GM19328 (cell line): ENCODE data around the gene MTHFD2.

ENCODE experiments used
- ATAC-seq: cut with Tn5 transposase; IDR thresholded peaks from one replicate; pipeline ENCODE4 v1.9.1; 2021; ENCODE audit warnings: mild to moderate bottlenecking, moderate library complexity; ENCODE audit not compliant: unreplicated experiment

The MTHFD2 gene

DNA sequence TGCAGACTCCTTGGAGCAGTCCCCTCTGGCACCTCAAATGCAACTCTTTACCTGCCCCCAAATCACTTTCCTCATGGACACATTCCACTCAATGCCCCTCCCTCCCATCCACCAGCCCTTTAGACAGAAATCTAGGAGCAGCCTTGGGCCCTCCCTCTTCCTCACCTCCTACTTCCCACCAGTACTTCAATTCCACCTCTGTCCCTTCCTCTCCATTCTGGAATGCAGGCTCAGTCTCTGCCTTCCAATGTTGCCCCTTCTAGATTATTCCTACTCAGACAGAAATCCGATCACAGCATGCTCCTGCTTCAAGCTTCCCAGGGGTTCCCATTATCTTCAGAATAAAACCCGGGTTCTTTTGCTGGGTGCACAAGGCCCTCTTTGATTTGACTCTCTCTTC, 62.1 kb downstream of the MTHFD2 start:
- no peak for ATAC-seq

GRCh38 chr2:74261204-74261864, 62.9 kb downstream of the MTHFD2 start:
- ATAC-seq: no peak

DNA sequence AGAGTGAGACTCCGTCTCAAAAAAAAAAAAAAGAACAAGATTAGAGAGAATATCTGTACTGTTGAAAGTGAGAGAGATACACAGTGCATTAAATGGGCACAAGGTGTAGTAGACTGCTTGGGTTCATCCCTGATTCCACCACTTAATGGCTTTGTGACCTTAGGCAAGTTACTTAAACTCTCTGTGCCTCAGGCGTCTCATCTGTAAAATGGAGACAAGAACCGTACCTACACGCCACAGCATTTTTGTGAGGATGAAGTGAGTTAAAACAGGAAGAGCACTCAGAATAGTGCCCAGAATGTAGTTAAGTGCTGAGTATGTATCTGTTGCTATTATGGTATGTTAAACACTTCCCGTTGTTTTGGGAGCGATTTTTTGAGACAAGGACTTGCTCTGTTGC, 64.3 kb downstream of the MTHFD2 start:
- no peak for ATAC-seq

GRCh38 chr2:74264281-74264680, 65.9 kb downstream of the MTHFD2 start:
- ATAC-seq: no peak

DNA sequence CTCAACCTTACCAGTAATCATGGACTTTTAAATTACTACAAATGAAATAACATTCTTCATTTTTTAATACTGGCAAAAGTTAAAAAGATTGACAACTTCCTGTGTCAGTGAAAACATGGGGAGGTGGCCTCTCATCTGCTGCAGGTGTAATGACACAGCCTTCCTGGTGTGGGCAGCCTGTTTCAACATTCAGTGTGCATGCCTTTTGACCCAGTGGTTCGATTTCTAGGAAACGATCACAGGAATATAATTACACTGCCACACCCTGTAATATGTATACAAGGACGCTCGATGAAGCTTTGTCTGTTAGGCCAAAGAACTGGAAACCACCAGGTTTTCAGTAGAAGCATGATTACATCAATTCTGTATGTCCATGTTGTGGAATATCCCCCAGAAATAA, 68.7 kb downstream of the MTHFD2 start:
- no peak for ATAC-seq
